Liver (tissue), 9 donors: Measurements from ENCODE around the gene SKOR1. TPM values are rescaled to one million over a fixed set of nuclear protein-coding genes. Genes with fewer than 3 reads are reported as not detected.

ENCODE experiments used
- DNase-seq: peaks from one replicate; pipeline ENCODE4 v3.0.0-alpha.2; 2017; ENCODE audit warnings: low spot score
- H3K27ac ChIP-seq, 2 donors: one replicate each; pipeline ENCODE4 v1.7.0; 2013; ENCODE audit warnings: inconsistent platforms in 2 of 2, low read length in 2 of 2, control low read depth in 1 of 2, low read depth in 1 of 2, mild to moderate bottlenecking in 1 of 2
- H3K27me3 ChIP-seq, 4 donors: one replicate each; pipeline versions ENCODE4 v1.6.1 to v1.7.0; 2013; ENCODE audit warnings: low read length in 3 of 4, inconsistent platforms in 1 of 4, mild to moderate bottlenecking in 1 of 4, moderate library complexity in 1 of 4; ENCODE audit not compliant: control insufficient read depth in 4 of 4, insufficient read depth in 4 of 4
- H3K36me3 ChIP-seq, 4 donors: one replicate each; pipeline versions ENCODE4 v1.6.1 to v1.7.0; 2013; ENCODE audit warnings: low read length in 3 of 4, mild to moderate bottlenecking in 3 of 4, low read depth in 1 of 4, moderate library complexity in 1 of 4; ENCODE audit not compliant: control insufficient read depth in 4 of 4, insufficient read depth in 3 of 4
- H3K4me1 ChIP-seq, 4 donors: one replicate each; pipeline versions ENCODE4 v1.6.1 to v1.7.0; 2013; ENCODE audit warnings: low read length in 3 of 4, mild to moderate bottlenecking in 3 of 4, moderate library complexity in 1 of 4; ENCODE audit not compliant: control insufficient read depth in 4 of 4, insufficient read depth in 4 of 4
- H3K4me3 ChIP-seq, 3 donors: one replicate each; pipeline versions ENCODE4 v1.6.1 to v1.7.0; 2013; ENCODE audit warnings: low read length in 3 of 3, control low read depth in 1 of 3, low read depth in 1 of 3, mild to moderate bottlenecking in 1 of 3
- H3K9ac ChIP-seq, 2 donors: one replicate each; pipeline ENCODE4 v1.7.0; 2013; ENCODE audit warnings: low read length in 2 of 2, mild to moderate bottlenecking in 2 of 2, moderate library complexity in 2 of 2, control low read depth in 1 of 2, low read depth in 1 of 2
- H3K9me3 ChIP-seq, 4 donors: one replicate each; pipeline versions ENCODE4 v1.6.1 to v1.7.0; 2013; ENCODE audit warnings: low read length in 3 of 4; ENCODE audit not compliant: control insufficient read depth in 4 of 4
- ATF3 ChIP-seq: IDR thresholded peaks from 2 replicates; pipeline ENCODE4 v1.6.1; 2016; ENCODE audit warnings: antibody characterized with exemption
- CTCF ChIP-seq: fragments of 150-350 bp; IDR thresholded peaks from 2 replicates; pipeline ENCODE4 v1.5.1; 2017; ENCODE audit warnings: improper control_type of control experiment, low read depth, low read length; ENCODE audit not compliant: missing input control
- EGR1 ChIP-seq, 2 donors: IDR thresholded peaks; 2 replicates each; pipeline ENCODE4 v1.6.1; 2016 to 2018; ENCODE audit warnings: antibody characterized with exemption in 2 of 2, low read depth in 2 of 2
- FOXA1 ChIP-seq: IDR thresholded peaks from 2 replicates; pipeline ENCODE4 v1.6.1; 2016; ENCODE audit warnings: antibody characterized with exemption
- FOXA2 ChIP-seq: IDR thresholded peaks from 2 replicates; pipeline ENCODE4 v1.6.1; 2016; ENCODE audit warnings: antibody characterized with exemption
- GABPA ChIP-seq, 2 donors: IDR thresholded peaks in 1 of 2; conservative IDR thresholded peaks in 1 of 2; 2 replicates each; pipeline ENCODE4 v1.6.1; 2016; ENCODE audit warnings: antibody characterized with exemption in 2 of 2, mild to moderate bottlenecking in 1 of 2, moderate library complexity in 1 of 2
- HNF4A ChIP-seq, 2 donors: conservative IDR thresholded peaks; 2 replicates each; pipeline ENCODE4 v1.6.1; 2016; ENCODE audit warnings: antibody characterized with exemption in 2 of 2, mild to moderate bottlenecking in 2 of 2
- HNF4G ChIP-seq: IDR thresholded peaks from 2 replicates; pipeline ENCODE4 v1.6.1; 2016; ENCODE audit warnings: antibody characterized with exemption
- JUND ChIP-seq, 2 donors: IDR thresholded peaks; 2 replicates each; pipeline ENCODE4 v1.6.1; 2016; ENCODE audit warnings: antibody characterized with exemption in 2 of 2
- MAX ChIP-seq: IDR thresholded peaks from 2 replicates; pipeline ENCODE4 v1.6.1; 2016; ENCODE audit warnings: antibody characterized with exemption
- NR2F2 ChIP-seq: IDR thresholded peaks from 2 replicates; pipeline ENCODE4 v1.6.1; 2016; ENCODE audit warnings: antibody characterized with exemption
- RAD21 ChIP-seq, 2 donors: IDR thresholded peaks; 2 replicates each; pipeline ENCODE4 v1.6.1; 2016; ENCODE audit warnings: antibody characterized with exemption in 2 of 2, mild to moderate bottlenecking in 2 of 2
- REST ChIP-seq: IDR thresholded peaks from 2 replicates; pipeline ENCODE4 v1.6.1; 2016; ENCODE audit warnings: antibody characterized with exemption, mild to moderate bottlenecking
- RXRA ChIP-seq, 2 donors: IDR thresholded peaks; 2 replicates each; pipeline ENCODE4 v1.6.1; 2017 to 2018; ENCODE audit warnings: antibody characterized with exemption in 2 of 2, mild to moderate bottlenecking in 1 of 2
- SP1 ChIP-seq: IDR thresholded peaks from 2 replicates; pipeline ENCODE4 v1.6.1; 2018; ENCODE audit warnings: antibody characterized with exemption, mild to moderate bottlenecking
- TAF1 ChIP-seq: conservative IDR thresholded peaks from 2 replicates; pipeline ENCODE4 v1.6.1; 2016; ENCODE audit warnings: antibody characterized with exemption, mild to moderate bottlenecking
- YY1 ChIP-seq: IDR thresholded peaks from 2 replicates; pipeline ENCODE4 v1.6.1; 2016; ENCODE audit warnings: antibody characterized with exemption, mild to moderate bottlenecking
- ZBTB33 ChIP-seq: IDR thresholded peaks from 2 replicates; pipeline ENCODE4 v1.6.1; 2016; ENCODE audit warnings: antibody characterized with exemption
- WGBS: extraction: QIAGEN DNeasy Blood & Tissue Kit; methylation state at CpG from one replicate; pipeline ENCODE4 v1.1.7; 2013; 5-methylcytosine and 5-hydroxymethylcytosine counted together
- polyA plus RNA-seq, 2 donors: library from polyadenylated mRNA; stranded (reverse) in 1 of 2; unstranded in 1 of 2; fragments of 200-250 nt in 1 of 2; fragments of >200 nt in 1 of 2; fragmentation: Nextera tagmentation in 1 of 2; extraction: Ambion mirVana in 1 of 2; gene quantifications; one replicate each; pipeline versions ENCODE4 v1.2.1 to v1.2.3, GENCODE V29; 2013 to 2015
- total RNA-seq, 2 donors: library from RNA; depleted of rRNA; stranded (reverse); fragments of >200 nt; gene quantifications; one replicate each; pipeline ENCODE4 v1.2.3, GENCODE V29; 2014
- donor health status: healthy.
- donor health status: healthy.
- donor health status: healthy.
- donor health status: healthy.
- donor health status: healthy.

The SKOR1 gene
- total and polyA plus RNA-seq, 4 donors = 0.02 to 0.17 (median 0.05) TPM; not detected in 1

GRCh38 chr15:67854358-67854757 is 29.0 kb downstream of the SKOR1 start:
- no peaks in the 10 kb centered on the region for H3K36me3 ChIP-seq
- DNase-seq = no peak
- no peak overlapping the region for H3K4me3 ChIP-seq
- TF ChIP-seq ZBTB33 = no peak
- no peak for TF ChIP-seq YY1
- TF ChIP-seq MAX = no peak
- no peak for TF ChIP-seq RXRA (IDR thresholded peaks at IDR 0.05)
- TF ChIP-seq EGR1 (IDR thresholded peaks at IDR 0.05; ENCODE audit: low read depth in 2 of 2) = no peak
- TF ChIP-seq ATF3 = no peak
- TF ChIP-seq REST = no peak
- no peak for TF ChIP-seq HNF4A (conservative IDR thresholded peaks at IDR 0.05)
- no peak for TF ChIP-seq RAD21 (IDR thresholded peaks at IDR 0.05)
- no peak for TF ChIP-seq NR2F2
- TF ChIP-seq TAF1 = no peak
- TF ChIP-seq GABPA (IDR thresholded peaks at IDR 0.05 in 1 of 2, conservative IDR thresholded peaks at IDR 0.05 in 1 of 2) = no peak
- no peak for TF ChIP-seq HNF4G
- no peak for TF ChIP-seq CTCF
- no peak overlapping the region for H3K9ac ChIP-seq
- no peak overlapping the region for H3K27ac ChIP-seq
- 86% methylated on average over 1 of the region's 1 CpG for WGBS
- no peaks in the 10 kb centered on the region for H3K9me3 ChIP-seq
- H3K27me3 ChIP-seq = no peaks in the 10 kb centered on the region
- peaks cover 0 to 2% (median 0%) of the 10 kb centered on the region in 4 donors for H3K4me1 ChIP-seq

GRCh38 chr15:67855842-67856241 is 30.5 kb downstream of the SKOR1 start:
- H3K36me3 ChIP-seq = no peaks in the 10 kb centered on the region
- peaks cover 0 to 2% (median 0%) of the 10 kb centered on the region in 4 donors for H3K4me1 ChIP-seq
- no peak for DNase-seq

More at GRCh38 chr15:67855842-67856241, 30.5 kb downstream of the SKOR1 start:
- H3K9ac ChIP-seq = no peak overlapping the region
- no peak overlapping the region for H3K27ac ChIP-seq
- TF ChIP-seq JUND (IDR thresholded peaks at IDR 0.05) = no peak
- TF ChIP-seq FOXA1 = no peak
- TF ChIP-seq GABPA (IDR thresholded peaks at IDR 0.05 in 1 of 2, conservative IDR thresholded peaks at IDR 0.05 in 1 of 2) = no peak
- TF ChIP-seq RXRA (IDR thresholded peaks at IDR 0.05) = no peak
- no peak for TF ChIP-seq ATF3
- no peak for TF ChIP-seq REST
- no peak for TF ChIP-seq TAF1
- no peak for TF ChIP-seq FOXA2
- TF ChIP-seq SP1 = no peak
- TF ChIP-seq ZBTB33 = no peak
- no peak for TF ChIP-seq RAD21 (IDR thresholded peaks at IDR 0.05)
- H3K27me3 ChIP-seq = no peaks in the 10 kb centered on the region
- 93% methylated on average over 3 of the region's 3 CpGs for WGBS
- H3K9me3 ChIP-seq = no peaks in the 10 kb centered on the region
- no peak overlapping the region for H3K4me3 ChIP-seq
